HEK293 (cell line): ENCODE results near the gene PTPRCAP.

Experiments
- TCF7L2 ChIP-seq: IDR thresholded peaks from 2 replicates; pipeline ENCODE4 v1.6.1; 2011; ENCODE audit warnings: low read depth, mild to moderate bottlenecking, inconsistent platforms, low read length, moderate library complexity, borderline replicate concordance
- TF ChIP-seq, protein P1 (sequence below): fragments of 450-650 bp; formaldehyde crosslinking; IDR thresholded peaks from 2 replicates; pipeline ENCODE4 v1.5.1; 2016; ENCODE audit warnings: missing biosample characterization, missing genetic modification characterization

DNA sequence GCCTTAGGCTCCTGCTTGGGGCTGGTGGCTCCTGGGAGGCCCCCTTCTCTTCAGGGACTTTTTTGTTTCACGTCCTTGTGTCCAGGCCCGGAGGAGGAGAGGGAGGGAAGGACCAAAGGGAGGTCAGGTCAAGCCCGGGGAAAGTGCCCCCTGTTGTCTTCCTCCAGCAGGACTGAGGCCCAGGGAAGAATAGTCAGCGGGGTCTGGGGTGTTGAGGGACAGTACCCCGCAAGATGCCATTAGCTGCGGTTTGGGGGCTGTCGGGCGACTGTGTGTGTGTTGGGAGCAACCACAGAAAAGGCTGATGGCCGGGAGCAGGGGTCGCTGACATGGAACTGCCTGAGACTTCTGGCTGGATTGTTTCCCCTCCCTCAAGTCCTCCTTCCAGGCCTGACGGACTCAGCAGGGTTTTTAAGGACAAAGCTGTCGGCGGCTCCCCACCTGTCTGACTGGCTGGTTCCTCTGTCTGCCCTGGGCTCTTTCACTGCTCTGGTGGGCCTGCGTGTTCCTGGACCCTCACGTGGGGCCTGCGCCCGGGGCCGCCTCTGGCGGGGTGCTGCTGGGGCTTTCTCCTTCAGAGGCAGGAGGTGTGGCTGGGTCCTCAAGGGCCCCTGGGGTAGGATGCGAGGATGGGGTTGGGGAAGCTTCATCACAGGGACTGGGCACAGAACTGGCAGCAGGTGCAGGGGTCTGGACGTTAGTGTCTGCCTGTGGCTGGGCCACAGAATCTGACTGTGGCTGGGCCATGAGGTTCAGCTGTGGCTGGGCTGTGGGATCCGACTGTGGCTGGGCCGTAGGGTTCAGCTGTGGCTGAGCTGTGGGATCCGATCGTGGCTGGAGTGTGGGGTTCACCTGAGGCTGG lies 13.5 kb upstream of the PTPRCAP start:
- TF ChIP-seq TCF7L2: no peak
- TF ChIP-seq, protein P1, sequence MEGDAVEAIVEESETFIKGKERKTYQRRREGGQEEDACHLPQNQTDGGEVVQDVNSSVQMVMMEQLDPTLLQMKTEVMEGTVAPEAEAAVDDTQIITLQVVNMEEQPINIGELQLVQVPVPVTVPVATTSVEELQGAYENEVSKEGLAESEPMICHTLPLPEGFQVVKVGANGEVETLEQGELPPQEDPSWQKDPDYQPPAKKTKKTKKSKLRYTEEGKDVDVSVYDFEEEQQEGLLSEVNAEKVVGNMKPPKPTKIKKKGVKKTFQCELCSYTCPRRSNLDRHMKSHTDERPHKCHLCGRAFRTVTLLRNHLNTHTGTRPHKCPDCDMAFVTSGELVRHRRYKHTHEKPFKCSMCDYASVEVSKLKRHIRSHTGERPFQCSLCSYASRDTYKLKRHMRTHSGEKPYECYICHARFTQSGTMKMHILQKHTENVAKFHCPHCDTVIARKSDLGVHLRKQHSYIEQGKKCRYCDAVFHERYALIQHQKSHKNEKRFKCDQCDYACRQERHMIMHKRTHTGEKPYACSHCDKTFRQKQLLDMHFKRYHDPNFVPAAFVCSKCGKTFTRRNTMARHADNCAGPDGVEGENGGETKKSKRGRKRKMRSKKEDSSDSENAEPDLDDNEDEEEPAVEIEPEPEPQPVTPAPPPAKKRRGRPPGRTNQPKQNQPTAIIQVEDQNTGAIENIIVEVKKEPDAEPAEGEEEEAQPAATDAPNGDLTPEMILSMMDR: no peak
